Nephron (organoid): ENCODE results near the gene PPP1R13B.
"Not testable (repeated sequence)": the region's sequence is repeated elsewhere in the genome, so short reads cannot be mapped to it uniquely, and the experiment has no call there.

Experiments used
- H3K27ac Mint-ChIP-seq, 3 experiments: 2 replicates each; pipeline ENCODE4 v1.8.0; 2020; ENCODE audit warnings: mixed read lengths in 3 of 3, mild to moderate bottlenecking in 2 of 3, moderate library complexity in 1 of 3
- H3K27me3 Mint-ChIP-seq: 2 replicates; pipeline ENCODE4 v1.8.0; 2021; ENCODE audit warnings: low read depth, mild to moderate bottlenecking, moderate library complexity, mixed read lengths
- H3K36me3 Mint-ChIP-seq: 2 replicates; pipeline ENCODE4 v1.8.0; 2020; ENCODE audit warnings: low read depth, mixed read lengths
- H3K4me1 Mint-ChIP-seq: 2 replicates; pipeline ENCODE4 v1.8.0; 2020; ENCODE audit warnings: mixed read lengths
- H3K4me3 Mint-ChIP-seq, 3 experiments: 2 replicates each; pipeline ENCODE4 v1.8.0; 2020; ENCODE audit warnings: mild to moderate bottlenecking in 3 of 3, mixed read lengths in 3 of 3, moderate library complexity in 2 of 3
- H3K9me3 Mint-ChIP-seq: 2 replicates; pipeline ENCODE4 v1.8.0; 2020; ENCODE audit warnings: mixed read lengths
- TF ChIP-seq, protein P1 (sequence below), 3 experiments: fragments of 200-600 bp; sonication (generic); IDR thresholded peaks; one replicate each; pipeline ENCODE4 v1.5.0; 2021; ENCODE audit warnings: antibody characterized with exemption in 3 of 3; ENCODE audit not compliant: unreplicated experiment in 3 of 3

The PPP1R13B gene

DNA sequence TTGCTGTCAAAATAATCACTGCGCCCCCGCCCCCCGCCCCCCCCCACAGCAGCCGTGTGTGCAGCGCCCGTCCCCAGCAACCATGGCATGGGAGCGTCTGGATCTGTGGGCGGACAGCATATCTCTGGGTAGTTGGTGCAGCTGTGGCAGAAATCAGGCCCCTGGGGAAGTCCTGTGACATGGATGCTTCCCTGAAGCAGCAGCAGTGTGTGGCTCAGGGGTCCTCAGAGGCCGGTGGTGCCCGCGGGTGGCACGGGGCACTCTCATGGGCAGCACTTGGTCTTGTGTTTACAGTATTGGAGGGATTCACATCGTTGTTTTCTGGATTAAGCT lies 151.3 kb downstream of the PPP1R13B start:
- Mint-ChIP-seq H3K36me3 (peaks cover 4% of the 10 kb centered on the region), H3K9me3 (no peaks in the 10 kb centered on the region), H3K27me3 (no peaks in the 10 kb centered on the region), H3K4me3 (peak overlapping the region in 2 of 3 experiments; percentile 22 to 63), H3K27ac (peak overlapping the region; percentile 91 to 95 (median 92)), H3K4me1 (peaks cover 25% of the 10 kb centered on the region)
- TF ChIP-seq, protein P1, sequence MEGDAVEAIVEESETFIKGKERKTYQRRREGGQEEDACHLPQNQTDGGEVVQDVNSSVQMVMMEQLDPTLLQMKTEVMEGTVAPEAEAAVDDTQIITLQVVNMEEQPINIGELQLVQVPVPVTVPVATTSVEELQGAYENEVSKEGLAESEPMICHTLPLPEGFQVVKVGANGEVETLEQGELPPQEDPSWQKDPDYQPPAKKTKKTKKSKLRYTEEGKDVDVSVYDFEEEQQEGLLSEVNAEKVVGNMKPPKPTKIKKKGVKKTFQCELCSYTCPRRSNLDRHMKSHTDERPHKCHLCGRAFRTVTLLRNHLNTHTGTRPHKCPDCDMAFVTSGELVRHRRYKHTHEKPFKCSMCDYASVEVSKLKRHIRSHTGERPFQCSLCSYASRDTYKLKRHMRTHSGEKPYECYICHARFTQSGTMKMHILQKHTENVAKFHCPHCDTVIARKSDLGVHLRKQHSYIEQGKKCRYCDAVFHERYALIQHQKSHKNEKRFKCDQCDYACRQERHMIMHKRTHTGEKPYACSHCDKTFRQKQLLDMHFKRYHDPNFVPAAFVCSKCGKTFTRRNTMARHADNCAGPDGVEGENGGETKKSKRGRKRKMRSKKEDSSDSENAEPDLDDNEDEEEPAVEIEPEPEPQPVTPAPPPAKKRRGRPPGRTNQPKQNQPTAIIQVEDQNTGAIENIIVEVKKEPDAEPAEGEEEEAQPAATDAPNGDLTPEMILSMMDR (IDR thresholded peaks at IDR 0.05; ENCODE audit: unreplicated experiment in 3 of 3), result no peak

DNA sequence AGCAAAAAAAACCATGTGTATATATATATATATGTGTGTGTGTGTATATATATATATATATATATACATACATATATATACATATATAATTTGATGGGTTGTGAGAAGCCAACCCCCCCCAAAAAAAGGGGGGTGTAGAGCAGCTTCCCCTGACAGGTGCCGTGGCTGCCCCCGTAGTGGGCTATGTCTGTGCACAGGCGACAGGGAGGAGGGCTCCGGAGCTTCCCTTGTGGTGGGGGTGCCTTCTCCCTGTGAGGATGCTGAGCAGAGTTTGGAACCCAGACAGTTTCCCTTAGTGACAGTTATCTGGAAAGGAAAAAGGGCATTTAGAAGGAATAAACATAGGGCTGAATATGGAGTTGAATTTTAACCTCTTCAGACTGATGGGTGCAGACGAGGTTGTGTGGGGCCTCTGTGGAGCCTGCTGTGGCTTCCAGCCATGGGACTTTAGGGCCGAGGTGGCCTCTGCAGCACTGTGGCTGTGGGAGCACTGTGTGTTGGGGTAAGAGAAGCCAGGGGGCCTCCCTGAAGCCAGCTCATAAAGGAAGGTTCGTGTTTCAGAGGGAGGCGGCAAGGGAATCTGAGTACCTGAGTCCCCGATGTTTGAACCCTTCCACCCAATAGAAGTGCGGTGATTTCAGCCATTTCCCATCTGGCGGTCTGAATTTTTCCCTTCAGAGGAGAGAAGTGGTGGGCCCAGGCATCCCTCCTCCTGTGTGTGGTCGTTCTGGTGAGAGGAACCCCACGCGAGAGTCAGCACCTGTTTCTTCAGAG lies 151.9 kb downstream of the PPP1R13B start:
- no peaks in the 10 kb centered on the region for H3K27me3 Mint-ChIP-seq

DNA sequence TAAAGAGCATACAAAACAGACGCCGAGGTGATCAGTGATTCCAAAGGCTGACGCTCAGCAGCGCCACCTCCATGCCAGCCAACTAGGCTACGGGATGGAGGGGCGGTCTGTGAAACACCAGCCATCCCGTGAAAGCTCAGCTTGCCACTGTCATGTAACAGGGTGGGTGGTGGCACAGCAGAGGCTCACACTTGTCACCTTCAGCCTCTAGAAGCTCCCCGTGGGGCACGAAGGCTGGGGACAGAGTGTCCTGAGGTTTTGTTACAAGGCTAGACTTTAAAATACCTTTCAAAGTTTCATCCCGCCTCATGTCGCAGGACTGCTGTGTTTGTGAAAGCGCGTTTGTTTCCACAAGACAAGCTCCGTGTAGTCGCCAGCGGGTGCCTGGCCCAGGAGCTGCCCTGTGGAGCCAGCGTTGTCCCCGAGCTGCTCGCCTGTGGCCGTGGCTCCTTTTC lies 152.8 kb downstream of the PPP1R13B start:
- no peaks in the 10 kb centered on the region for H3K9me3 Mint-ChIP-seq
- no peaks in the 10 kb centered on the region for H3K27me3 Mint-ChIP-seq
- H3K4me3 Mint-ChIP-seq, result no peak overlapping the region
- TF ChIP-seq, protein P1 (IDR thresholded peaks at IDR 0.05; ENCODE audit: unreplicated experiment in 3 of 3), result no peak
- peaks cover 11% of the 10 kb centered on the region for H3K36me3 Mint-ChIP-seq
- H3K4me1 Mint-ChIP-seq, result peaks cover 25% of the 10 kb centered on the region
- H3K27ac Mint-ChIP-seq, result no peak overlapping the region

More for the DNA sequence above, 151.9 kb downstream of the PPP1R13B start:
- peaks cover 4% of the 10 kb centered on the region for H3K36me3 Mint-ChIP-seq
- peaks cover 25% of the 10 kb centered on the region for H3K4me1 Mint-ChIP-seq
- peak overlapping the region; percentile 18 to 63 (median 45) for H3K4me3 Mint-ChIP-seq
- H3K27ac Mint-ChIP-seq, result peak overlapping the region; percentile 91 to 95 (median 92)
- H3K9me3 Mint-ChIP-seq, result no peaks in the 10 kb centered on the region
- TF ChIP-seq, protein P1 (IDR thresholded peaks at IDR 0.05; ENCODE audit: unreplicated experiment in 3 of 3), result no peak

DNA sequence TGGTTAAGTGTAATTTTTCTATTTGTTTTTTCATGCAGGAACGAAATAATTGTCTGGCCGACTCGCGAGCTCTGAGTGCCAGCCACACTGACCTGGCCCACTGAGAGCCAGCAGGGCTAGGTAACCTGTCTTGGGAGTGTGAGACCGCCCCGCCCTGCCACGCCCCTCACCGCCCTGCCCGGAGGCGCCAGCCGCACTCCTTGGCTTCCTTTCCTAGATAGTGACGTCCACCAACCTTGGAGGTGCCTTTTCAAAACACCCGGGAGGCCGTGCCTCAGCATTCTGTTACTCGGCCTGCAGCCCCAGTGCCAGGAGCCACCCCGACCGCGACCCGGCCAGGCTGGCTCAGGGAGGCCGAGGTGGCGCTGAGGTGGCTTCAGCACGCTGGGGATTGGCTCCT lies 153.9 kb downstream of the PPP1R13B start:
- H3K4me3 Mint-ChIP-seq, result no peak overlapping the region
- H3K4me1 Mint-ChIP-seq, result peaks cover 25% of the 10 kb centered on the region
- no peak overlapping the region for H3K27ac Mint-ChIP-seq
- peaks cover 22% of the 10 kb centered on the region for H3K36me3 Mint-ChIP-seq
- H3K9me3 Mint-ChIP-seq, result no peaks in the 10 kb centered on the region
- TF ChIP-seq, protein P1 (IDR thresholded peaks at IDR 0.05; ENCODE audit: unreplicated experiment in 3 of 3), result no peak
- H3K27me3 Mint-ChIP-seq, result no peaks in the 10 kb centered on the region

DNA sequence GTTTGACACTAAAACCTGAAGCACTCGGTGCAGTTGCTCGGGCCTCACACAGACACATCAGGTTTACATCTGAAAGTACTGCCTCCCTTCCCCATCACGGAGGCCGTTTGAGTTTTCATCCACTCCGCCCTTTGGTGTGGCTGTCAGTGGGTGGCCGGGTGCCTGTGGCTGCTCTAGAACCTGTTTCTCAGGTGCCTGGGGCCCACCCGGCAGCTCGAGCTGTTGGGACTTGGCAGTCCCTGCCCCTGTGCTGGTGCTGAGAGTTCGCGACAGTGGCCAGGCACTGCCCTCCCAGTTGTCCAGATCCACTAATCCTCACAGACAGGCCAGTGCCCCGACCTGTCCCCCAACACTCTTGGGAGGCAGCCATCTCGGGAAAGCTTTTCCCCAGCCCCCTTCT lies 154.5 kb downstream of the PPP1R13B start:
- Mint-ChIP-seq H3K9me3 (no peaks in the 10 kb centered on the region), H3K4me3 (no peak overlapping the region), H3K36me3 (peaks cover 25% of the 10 kb centered on the region), H3K4me1 (peaks cover 25% of the 10 kb centered on the region), H3K27me3 (no peaks in the 10 kb centered on the region), H3K27ac (no peak overlapping the region)
- TF ChIP-seq, protein P1 (IDR thresholded peaks at IDR 0.05; ENCODE audit: unreplicated experiment in 3 of 3), result no peak

DNA sequence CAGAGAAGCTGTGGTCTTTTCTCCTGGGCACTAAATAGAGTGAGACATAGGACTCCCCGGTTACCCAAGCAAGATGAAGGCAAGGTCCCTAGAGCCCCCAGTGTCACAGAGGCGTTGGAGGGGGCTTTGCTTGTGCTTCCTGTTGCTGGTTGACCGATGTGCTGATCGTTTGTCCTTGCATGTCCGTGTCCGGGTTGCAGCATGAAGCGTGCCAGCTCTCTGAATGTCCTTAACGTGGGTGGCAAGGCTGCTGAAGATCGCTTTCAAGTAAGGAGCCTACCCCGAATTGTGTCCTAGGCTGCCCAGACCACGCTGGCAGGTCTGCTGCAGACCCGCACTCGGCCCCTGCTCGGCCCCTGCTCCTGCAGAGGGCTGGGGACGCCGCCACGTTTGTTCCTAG lies 155.2 kb downstream of the PPP1R13B start:
- Mint-ChIP-seq H3K27me3 (no peaks in the 10 kb centered on the region), H3K4me1 (peaks cover 20% of the 10 kb centered on the region), H3K27ac (no peak overlapping the region), H3K9me3 (no peaks in the 10 kb centered on the region), H3K36me3 (peaks cover 26% of the 10 kb centered on the region), H3K4me3 (no peak overlapping the region)
- TF ChIP-seq, protein P1 (IDR thresholded peaks at IDR 0.05; ENCODE audit: unreplicated experiment in 3 of 3), result no peak

DNA sequence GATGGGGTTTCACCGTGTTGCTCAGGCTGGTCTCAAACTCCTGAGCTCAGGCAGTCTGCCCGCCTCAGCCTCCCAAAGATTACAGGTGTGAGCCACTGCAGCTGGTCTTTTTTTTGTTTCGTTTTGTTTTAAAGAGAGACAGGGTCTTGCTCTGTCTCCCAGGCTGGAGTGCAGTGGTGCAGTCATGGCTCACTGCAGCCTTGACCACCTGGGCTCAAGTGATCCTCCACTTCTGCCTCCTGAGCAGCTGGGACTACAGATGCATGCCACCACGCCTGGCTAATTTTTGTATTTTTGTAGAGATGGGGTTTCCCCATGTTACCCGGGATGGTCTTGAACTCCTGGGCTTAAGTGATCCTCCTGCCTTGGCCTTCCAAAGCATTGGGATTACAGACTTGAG lies 155.7 kb downstream of the PPP1R13B start:
- not testable (repeated sequence) for H3K27me3 Mint-ChIP-seq, H3K27ac Mint-ChIP-seq, H3K4me3 Mint-ChIP-seq, H3K9me3 Mint-ChIP-seq
- Mint-ChIP-seq H3K4me1 (peaks cover 15% of the 10 kb centered on the region), H3K36me3 (peaks cover 31% of the 10 kb centered on the region)
